Measurements from ENCODE around the gene PLCXD1.
A peak's percentile ranks its signal among the peaks of the same experiment; 100 is the strongest.
"Not testable (repeated sequence)": the region's sequence is repeated elsewhere in the genome, so short reads cannot be mapped to it uniquely, and the experiment has no call there.

The PLCXD1 gene

DNA sequence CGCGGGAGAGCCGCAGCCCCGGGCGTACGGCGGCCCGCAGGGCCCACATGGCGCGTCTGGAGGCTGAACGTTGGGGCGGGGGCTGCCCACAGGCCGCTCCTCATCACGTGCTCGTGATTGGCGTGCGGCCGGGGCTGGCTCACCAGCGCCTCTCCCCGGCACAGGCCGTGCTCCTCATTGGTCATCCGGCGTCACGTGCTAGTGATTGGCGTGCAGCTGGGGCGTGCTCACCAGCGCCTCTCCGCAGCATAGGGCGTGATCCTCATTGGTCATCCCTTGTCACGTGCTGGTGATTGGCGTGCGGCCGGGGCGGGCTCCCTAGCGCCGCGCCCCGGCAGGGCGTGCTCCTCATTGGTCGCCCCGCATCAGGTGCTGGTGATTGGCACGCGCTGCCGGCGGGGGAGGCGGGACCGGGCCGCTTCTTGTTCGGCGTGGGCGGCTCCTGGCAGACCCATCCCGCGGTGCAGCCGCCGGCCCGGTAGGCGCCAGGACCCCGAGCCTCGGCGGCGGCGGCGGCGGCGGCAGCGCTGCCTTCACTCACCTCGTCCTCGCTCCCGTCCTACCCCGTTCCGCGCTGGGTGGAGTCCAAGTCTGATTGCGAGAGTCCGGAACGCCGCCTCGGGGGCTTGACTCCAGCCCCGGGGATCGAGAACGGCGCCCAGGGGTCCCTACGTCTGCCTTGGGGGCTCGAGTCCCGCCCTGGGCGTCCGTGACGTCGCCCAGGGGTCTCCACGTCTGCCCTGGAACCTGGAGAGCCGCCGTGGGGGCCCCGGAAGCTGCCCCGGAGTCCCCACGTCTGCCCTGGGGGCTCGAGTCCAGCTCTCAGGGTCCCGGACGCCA lies 37.8 kb downstream of the PLCXD1 start, which contains the start of gene GTPBP6:
TSS of gene GTPBP6 (minus strand) at position 58 of the 840 bp plus-strand sequence. CDS start at position 49, 9 bp downstream.
- DNase-seq (ENCODE audit: low read depth): peak; percentile 98
- H3K4me3 ChIP-seq (ENCODE audit: low read depth, low read length): peak within 1 kb of the TSS; percentile 64
- TF ChIP-seq, protein P1, sequence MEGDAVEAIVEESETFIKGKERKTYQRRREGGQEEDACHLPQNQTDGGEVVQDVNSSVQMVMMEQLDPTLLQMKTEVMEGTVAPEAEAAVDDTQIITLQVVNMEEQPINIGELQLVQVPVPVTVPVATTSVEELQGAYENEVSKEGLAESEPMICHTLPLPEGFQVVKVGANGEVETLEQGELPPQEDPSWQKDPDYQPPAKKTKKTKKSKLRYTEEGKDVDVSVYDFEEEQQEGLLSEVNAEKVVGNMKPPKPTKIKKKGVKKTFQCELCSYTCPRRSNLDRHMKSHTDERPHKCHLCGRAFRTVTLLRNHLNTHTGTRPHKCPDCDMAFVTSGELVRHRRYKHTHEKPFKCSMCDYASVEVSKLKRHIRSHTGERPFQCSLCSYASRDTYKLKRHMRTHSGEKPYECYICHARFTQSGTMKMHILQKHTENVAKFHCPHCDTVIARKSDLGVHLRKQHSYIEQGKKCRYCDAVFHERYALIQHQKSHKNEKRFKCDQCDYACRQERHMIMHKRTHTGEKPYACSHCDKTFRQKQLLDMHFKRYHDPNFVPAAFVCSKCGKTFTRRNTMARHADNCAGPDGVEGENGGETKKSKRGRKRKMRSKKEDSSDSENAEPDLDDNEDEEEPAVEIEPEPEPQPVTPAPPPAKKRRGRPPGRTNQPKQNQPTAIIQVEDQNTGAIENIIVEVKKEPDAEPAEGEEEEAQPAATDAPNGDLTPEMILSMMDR (IDR thresholded peaks at IDR 0.05; ENCODE audit: insufficient read depth, low read depth, low read length, missing control alignments): no peak

DNA sequence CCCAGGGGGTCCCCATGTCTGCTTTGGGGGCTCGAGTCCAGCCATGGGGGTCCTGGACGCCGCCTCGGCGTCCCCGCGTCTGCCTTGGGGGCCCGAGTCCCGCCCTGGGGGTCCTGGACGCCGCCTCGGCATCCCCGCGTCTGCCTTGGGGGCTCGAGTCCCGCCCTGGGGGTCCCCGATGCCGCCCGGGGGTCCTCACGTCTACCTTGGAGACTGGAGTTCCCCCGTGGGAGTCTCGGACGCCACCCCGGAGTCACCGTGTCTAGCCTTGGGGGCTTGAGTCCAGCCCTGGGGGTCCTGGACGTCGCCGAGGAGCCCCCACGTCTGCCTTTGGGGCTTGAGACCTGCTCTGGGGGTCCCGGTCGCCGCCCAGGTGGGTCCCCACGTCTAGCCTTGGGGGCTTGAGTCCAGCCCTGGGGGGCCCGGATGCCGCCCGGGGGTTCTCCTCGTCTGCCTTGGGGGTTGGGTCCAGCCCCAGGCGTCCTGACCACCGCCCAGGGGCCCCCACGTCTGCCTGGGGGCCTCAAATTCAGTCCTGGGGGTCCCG lies 38.5 kb downstream of the PLCXD1 start:
- H3K4me3 ChIP-seq (ENCODE audit: low read depth, low read length): peak overlapping the region; percentile 64
- no peak for DNase-seq (ENCODE audit: low read depth)
- TF ChIP-seq, protein P1 (IDR thresholded peaks at IDR 0.05; ENCODE audit: insufficient read depth, low read depth, low read length, missing control alignments): no peak

DNA sequence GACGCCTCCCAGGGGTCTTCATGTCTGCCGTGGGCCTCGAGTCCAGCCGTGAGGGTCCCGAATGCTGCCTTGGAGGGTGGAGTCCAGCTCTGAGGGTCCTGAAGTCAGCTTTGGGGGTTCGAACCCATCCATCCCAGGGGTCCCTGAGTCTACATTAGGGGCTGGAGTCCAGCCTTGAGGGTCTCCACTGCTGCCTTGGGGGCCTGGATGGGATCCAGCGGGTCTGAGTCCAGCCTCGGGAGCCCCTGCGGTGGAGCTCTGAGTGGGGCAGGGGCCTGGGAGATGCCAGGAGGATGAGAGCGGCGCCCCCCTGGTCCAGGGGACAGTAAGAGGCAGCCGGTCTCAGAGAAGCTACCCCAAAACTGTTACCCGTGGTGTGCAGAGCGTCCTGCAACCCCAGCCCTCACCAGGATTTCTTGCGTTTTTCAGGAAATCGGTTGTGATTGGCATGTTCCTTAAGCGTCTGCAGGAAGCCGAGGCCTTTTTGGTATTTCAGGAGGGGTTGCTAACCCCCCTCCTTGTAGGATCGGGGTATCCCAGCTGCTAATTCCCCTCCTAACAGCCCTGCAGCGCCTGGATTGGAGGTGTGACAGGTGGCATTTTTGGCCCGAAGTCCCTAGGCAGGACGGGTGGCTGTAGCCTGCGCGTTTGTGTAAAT lies 39.1 kb downstream of the PLCXD1 start:
- TF ChIP-seq, protein P1 (IDR thresholded peaks at IDR 0.05; ENCODE audit: insufficient read depth, low read depth, low read length, missing control alignments): no peak
- no peak for DNase-seq (ENCODE audit: low read depth)
- H3K4me3 ChIP-seq (ENCODE audit: low read depth, low read length): peak overlapping the region; percentile 64

DNA sequence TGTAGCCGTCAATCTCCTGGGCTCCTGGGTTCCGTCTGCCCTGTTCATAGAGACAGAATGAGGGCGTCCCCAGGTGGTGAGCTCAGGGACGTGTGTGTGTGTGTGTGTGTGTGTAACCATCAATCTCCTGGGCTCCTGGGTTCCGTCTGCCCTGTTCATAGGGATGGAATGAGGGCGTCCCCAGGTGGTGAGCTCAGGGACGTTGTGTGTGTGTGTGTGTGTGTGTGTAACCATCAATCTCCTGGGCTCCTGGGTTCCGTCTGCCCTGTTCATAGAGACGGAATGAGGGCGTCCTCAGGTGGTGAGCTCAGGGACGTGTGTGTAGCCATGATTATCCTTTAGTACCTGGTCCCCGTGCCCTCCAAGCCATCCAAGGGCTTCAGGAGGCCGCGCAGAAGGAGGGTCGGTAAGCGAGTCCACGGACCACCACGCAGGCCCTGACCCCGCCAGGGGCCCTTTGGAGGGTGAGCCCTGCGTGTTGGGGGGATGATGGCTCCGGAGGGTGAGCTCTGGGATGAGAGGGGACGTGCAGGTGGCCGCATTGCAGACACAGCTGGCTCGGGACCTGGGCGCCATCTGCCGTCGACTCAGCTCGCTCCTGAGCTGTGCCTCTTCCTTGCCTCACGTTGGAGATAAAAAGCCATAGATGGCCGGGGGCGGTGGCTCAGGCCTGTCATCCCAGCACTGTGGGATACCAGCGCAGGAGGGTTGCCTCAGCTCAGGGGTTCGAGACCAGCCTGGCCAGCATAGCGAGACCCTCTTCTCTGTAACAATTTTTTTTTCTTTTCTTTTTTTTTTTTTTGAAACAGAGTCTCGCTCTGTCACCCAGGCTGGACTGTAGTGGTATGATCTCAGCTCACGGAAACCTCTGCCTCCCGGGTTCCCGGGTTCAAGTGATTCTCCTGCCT lies 42.8 kb downstream of the PLCXD1 start:
- TF ChIP-seq, protein P1 (IDR thresholded peaks at IDR 0.05; ENCODE audit: insufficient read depth, low read depth, low read length, missing control alignments): no peak
- DNase-seq (ENCODE audit: low read depth): peak; percentile 64
- no peak overlapping the region for H3K4me3 ChIP-seq (ENCODE audit: low read depth, low read length)

DNA sequence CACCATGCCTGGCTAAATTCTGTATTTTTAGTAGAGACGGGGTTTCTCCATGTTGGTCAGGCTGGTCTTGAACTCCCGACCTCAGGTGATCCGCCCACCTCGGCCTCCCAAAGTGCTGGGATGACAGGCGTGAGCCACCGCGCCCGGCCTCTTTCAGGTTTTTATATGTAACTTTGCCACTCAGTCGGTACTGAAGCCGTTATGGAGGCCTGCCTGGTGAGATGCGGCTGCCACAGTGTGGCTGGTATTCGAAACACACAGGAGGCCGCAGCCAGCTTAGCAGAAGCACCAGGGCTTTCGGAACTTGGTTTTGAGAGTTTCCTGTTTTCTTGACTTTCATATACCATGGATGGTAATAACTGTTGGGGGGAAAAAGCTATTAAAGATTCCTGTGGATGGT lies 43.5 kb downstream of the PLCXD1 start:
- DNase-seq (ENCODE audit: low read depth); H3K4me3 ChIP-seq (ENCODE audit: low read depth, low read length): not testable (repeated sequence)

DNA sequence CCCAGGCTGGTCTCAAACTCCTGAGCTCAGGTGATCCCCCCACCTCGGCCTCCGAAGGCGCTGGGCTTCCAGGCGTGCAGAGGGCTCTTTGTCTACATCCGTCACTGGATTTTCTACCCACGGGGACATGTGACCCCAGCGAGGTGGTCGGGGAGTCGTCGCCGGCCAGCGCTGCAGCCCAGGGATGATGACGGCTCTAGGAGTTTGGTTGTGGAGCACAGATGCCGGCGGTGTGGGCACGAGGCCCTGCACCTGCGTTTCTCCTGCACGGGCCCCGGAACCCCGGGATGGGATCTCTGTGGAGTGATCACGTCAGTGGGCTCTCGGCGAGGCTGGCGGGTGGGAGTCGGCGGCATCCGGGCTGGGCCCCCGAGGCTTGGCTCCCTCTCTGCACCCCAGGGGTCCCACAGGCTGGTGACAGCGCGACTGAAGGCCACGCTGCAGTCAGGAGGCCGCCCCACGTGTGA lies 46.5 kb downstream of the PLCXD1 start:
- DNase-seq (ENCODE audit: low read depth): no peak
- TF ChIP-seq, protein P1 (IDR thresholded peaks at IDR 0.05; ENCODE audit: insufficient read depth, low read depth, low read length, missing control alignments): no peak
- no peak overlapping the region for H3K4me3 ChIP-seq (ENCODE audit: low read depth, low read length)
